HG03280 (cell line): Measurements from ENCODE around the gene RXRA.

Experiments used
- ATAC-seq: cut with Tn5 transposase; IDR thresholded peaks from one replicate; pipeline ENCODE4 v1.9.1; 2021; ENCODE audit warnings: mild to moderate bottlenecking, moderate library complexity; ENCODE audit not compliant: unreplicated experiment

The RXRA gene

GRCh38 chr9:134411440-134412297 lies 85.4 kb downstream of the RXRA start:
- ATAC-seq: no peak

DNA sequence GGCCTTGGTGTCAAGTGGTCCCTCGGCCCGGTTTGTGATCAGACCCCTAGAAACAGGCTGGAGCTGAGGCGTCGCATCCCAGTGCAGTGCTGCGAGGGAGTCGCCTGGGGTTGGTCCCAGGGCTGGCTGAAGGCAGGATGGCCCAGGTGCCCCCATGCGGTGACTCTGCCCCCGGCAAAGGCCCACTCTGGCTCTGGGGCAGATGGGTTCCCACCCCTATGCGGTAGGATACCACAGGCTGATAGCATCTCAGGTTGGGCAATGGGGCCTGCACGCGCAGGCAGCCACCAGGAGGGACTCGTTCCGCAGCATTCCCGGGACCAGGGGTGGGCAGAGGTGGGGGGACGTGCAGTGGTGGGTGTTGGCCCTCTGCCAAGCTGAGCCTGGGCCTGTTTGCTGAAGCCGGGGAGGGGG lies 86.0 kb downstream of the RXRA start:
- no peak for ATAC-seq

- no peak for ATAC-seq
Measured at GRCh38 chr9:134413112-134413715, 87.0 kb downstream of the RXRA start.

GRCh38 chr9:134413890-134414623 lies 87.8 kb downstream of the RXRA start:
- ATAC-seq: no peak

GRCh38 chr9:134414900-134415425 lies 88.7 kb downstream of the RXRA start:
- no peak for ATAC-seq

GRCh38 chr9:134416385-134417015 lies 90.2 kb downstream of the RXRA start:
- ATAC-seq: no peak

GRCh38 chr9:134418354-134418753 lies 92.1 kb downstream of the RXRA start:
- no peak for ATAC-seq

GRCh38 chr9:134419000-134419683 lies 92.9 kb downstream of the RXRA start:
- ATAC-seq: no peak

DNA sequence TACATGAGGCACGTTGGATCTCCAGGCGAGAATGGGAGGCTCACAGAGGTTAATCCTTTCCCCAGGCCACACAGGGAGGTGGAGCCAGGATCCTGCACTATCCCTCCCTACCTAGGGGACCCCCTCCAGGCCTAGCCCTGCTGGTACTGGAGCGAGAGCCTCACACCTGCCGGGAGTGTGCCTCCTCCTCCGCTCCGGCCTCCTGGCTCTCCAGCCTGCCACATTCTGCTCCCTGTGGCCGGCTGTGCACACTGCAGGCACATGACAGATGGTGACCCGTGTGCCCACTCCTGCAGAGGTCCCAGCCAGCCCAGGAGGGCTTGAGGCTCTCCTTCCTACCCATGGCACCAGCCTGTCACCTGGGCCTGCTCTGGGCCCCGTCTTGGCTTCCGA lies 93.4 kb downstream of the RXRA start:
- no peak for ATAC-seq

GRCh38 chr9:134420281-134420845 lies 94.1 kb downstream of the RXRA start:
- ATAC-seq: no peak

GRCh38 chr9:134420974-134421432 lies 94.7 kb downstream of the RXRA start:
- no peak for ATAC-seq

DNA sequence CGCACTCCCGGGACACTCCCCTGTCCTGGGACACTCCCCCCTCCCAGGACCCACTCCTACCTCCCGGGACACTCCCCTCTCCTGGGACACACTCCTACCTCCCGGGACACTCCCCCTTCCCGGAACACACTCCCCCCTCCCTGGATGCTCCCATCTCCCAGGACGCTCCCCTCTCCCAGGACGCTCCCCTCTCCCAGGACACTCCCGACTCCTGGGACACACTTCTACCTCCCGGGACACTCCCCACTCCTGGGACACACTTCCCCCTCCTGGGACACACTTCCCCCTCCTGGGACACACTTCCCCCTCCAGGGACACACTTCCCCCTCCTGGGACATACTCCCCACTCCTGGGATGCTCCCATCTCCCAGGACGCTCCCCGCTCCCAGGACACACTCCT lies 95.6 kb downstream of the RXRA start:
- ATAC-seq: no peak

- no peak for ATAC-seq
Measured at GRCh38 chr9:134422301-134423090, 96.2 kb downstream of the RXRA start.

DNA sequence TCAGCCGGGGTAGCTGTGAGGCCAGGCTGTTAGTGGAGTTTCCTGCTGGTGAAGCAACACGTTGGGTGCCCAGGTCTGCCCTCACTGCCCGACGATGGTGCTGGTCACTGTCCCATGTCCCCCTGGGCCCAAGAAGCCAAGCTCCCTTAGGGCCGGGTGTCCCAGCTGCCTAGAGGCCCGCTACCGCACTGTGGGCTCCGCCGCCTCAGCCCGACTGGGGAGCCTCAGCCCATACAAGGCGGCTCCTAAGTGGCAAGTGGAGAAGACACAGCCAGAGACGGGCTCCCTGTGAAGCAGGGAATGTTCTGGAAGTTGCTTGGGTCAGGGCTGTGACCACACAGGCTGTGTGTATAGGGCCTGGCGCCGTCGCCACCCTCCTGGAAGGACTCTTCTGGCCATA lies 96.9 kb downstream of the RXRA start:
- ATAC-seq: no peak

GRCh38 chr9:134423749-134424148 lies 97.5 kb downstream of the RXRA start:
- ATAC-seq: no peak

- no peak for ATAC-seq
Measured at GRCh38 chr9:134424818-134425217, 98.6 kb downstream of the RXRA start.

- no peak for ATAC-seq
Measured at GRCh38 chr9:134425401-134425800, 99.1 kb downstream of the RXRA start.

DNA sequence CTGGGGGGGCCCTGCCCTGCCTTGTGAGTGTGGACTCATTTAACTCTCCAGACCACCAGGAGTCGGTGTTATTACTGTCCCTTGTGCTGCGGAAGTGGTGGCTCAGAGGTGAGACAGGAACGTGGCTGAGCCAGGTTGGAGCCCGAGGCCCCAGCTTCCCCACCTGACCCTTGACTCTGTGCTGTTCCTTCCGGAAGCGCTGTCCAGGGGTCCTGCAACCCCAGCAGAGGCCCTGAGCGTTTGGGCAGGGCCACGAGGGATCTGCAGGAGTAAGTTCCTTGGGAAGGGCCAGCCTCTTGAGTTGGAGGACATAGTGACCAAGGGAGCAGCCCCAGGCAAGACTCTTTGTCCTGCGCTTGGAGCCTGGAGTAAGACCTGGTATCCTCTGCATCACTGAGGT lies 99.6 kb downstream of the RXRA start:
- no peak for ATAC-seq

- ATAC-seq: no peak
Measured at GRCh38 chr9:134426436-134426835, 100.2 kb downstream of the RXRA start.
